Measurements from ENCODE around the gene MBP. TPM values are rescaled to one million over a fixed set of nuclear protein-coding genes. Genes with fewer than 3 reads are reported as not detected.
A peak's percentile ranks its signal among the peaks of the same experiment; 100 is the strongest.
"Not testable (repeated sequence)": the region's sequence is repeated elsewhere in the genome, so short reads cannot be mapped to it uniquely, and the experiment has no call there.

The MBP gene
- total RNA-seq, 1 donor from 2014 or later: 3.2 TPM

GRCh38 chr18:77025831-77026363, 106.7 kb downstream of the MBP start:
- no peak for DNase-seq (ENCODE audit: low read depth)

- DNase-seq (ENCODE audit: low read depth): no peak
Observed at GRCh38 chr18:77025123-77025522, 107.5 kb downstream of the MBP start.

- no peak for DNase-seq (ENCODE audit: low read depth)
Observed at GRCh38 chr18:77024476-77024875, 108.1 kb downstream of the MBP start.

GRCh38 chr18:77023102-77023782, 109.3 kb downstream of the MBP start:
- peak; percentile 94 for DNase-seq (ENCODE audit: low read depth)

DNA sequence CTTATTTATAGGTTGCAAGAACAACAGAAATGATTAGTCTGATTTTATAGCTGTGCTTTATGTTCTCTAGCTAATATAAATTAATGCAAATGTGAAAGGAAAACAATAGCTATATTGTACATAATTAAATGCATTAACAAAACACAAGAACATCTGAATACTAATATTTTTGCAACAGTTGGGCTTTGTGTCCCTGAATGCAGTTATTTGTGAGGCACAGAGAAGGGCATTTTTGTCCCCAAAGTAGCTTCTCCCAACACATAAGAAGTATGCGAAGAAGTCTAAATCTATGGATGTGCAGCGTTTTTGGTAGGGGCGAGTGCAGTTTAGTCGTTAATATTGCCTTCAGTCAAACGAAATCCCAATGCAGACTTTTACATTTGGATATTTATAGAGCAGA, 110.0 kb downstream of the MBP start:
- no peak for DNase-seq (ENCODE audit: low read depth)

- DNase-seq (ENCODE audit: low read depth): no peak
Observed at GRCh38 chr18:77022116-77022515, 110.5 kb downstream of the MBP start.

DNA sequence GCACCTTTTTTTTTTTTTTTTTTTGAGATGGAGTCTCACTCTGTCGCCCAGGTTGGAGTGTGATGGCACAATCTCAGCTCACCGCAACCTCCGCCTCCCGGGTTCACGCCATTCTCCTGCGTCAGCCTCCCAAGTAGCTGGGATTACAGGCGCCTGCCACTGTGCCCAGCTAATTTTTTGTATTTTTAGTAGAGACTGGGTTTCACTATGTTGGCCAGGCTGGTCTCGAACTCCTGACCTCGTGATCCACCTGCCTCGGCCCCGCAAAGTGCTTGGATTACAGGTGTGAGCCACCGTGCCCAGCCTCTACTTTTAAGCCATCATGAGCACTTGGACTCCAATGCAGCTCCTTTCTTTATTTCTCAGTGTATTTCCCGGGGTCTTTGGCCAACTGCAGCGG, 111.1 kb downstream of the MBP start:
- not testable (repeated sequence) for DNase-seq (ENCODE audit: low read depth)

DNA sequence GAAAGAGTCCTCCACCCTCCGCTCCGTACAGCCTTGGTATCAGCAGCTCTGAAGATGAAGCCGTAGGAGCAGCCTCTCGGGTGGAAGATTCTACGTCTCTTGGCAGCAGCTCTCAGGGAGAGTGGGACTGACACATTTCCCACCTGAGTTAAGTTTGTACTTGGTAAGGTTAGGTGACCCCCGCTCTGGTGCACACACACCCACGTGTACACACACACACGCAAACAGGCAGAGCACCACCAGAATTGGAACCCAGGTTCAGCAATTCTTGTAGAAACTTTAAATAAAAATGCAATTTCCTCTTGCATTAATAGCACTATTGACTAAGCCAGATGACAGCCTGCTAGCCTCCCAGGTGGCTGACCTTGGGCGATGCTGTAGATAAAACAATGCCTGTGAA, 111.5 kb downstream of the MBP start:
- DNase-seq (ENCODE audit: low read depth): no peak

- peak; percentile 85 for DNase-seq (ENCODE audit: low read depth)
Observed at GRCh38 chr18:77020561-77020960, 112.0 kb downstream of the MBP start.

DNA sequence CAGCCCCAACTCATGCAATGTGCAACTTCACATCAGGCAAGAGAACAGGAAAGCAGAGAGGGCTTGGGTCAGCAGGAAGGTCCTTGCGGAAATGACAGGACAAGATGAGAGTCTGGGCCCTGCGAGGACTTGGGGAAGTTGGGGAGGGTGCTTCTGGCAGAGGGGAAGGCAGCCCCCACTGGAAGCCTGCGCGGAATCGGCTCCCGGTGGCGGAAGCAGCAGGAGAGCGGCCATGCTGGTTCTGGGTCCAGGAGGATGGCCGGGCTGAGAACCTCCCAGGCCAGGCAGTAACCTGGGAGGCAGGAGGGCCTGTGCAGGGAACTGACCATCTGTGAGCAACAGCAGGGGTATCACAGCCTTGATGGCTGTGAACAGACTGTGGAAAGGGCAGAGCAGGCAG, 112.9 kb downstream of the MBP start:
- no peak for DNase-seq (ENCODE audit: low read depth)

DNA sequence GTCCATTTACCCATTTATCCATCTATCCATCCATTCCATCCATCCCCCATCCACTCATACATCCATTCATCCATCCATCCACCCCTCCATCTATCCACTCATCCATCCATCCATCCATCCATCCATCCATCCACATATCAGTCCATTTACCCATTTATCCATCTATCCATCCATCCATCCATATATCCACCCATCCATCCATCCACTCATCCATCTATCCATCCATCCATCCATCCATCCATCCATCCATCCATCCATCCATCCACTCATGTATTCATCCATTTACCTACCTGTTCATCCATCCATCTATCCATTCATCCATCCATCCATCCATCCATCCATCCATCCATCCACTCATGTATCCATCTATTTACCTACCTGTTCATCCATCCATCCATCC, 113.9 kb downstream of the MBP start:
- not testable (repeated sequence) for DNase-seq (ENCODE audit: low read depth)

GRCh38 chr18:77017355-77017754, 115.2 kb downstream of the MBP start:
- no peak for DNase-seq (ENCODE audit: low read depth)

- DNase-seq (ENCODE audit: low read depth): no peak
Observed at GRCh38 chr18:77016936-77017335, 115.6 kb downstream of the MBP start.

DNA sequence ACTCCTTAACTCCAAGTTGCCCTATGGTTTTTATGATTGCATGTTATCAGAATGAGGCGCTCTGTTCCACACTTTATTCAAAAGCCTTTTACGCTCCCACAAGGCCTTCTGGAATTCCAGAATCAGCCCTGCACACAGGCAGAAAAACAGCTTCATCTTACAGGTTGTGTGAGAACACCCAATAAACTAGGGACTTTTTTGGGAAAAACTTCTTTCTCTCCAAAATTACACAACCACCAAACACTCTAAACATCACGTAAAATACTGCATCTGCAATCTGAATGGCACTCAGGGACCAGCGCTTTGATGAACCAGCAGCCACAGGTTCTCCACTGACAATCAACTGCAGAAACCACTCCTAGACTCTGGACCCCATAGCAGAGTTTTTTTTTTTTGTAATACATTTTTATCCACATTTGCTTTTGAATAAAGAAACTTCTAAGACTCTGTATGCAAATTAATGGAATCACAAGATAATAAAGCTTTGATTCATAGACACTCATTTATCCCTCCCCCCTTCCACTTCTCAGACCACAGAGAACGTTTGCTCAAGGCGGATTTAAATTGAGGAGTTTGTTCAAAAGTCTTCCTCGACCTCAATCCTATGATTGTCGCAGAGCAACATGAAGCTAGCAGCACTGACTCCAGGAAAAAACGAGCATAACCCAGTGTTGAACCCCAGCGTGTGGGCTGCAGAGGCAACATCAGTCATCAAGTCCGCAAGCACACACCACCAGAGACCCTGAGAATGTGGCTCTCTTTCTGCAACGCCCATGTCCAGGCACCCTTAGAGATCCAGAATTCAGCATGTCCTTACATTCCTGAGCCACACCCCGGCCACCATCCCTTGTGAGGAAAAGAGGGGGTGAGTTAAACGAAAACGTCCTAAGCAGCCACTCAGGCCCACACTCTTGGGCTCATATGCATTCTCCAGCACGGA, 116.5 kb downstream of the MBP start:
- no peak for DNase-seq (ENCODE audit: low read depth)

DNA sequence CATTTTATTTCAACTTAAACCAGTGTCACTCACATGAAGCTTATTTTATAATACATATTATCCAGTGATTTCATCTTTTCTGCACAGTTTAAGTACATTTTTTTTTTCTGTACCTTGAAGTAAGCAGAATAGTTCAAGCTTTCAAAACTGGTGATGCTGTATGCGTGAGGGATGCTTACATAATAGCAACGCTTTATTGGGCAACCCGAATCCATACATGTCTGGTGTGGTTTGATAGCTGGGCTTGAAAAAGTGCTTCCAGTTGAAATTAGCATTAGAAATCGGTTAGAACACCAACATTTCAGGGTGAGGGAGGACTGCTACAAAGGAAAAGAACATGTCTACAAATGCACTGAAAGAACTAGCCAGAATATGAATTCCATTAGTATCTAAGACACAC, 117.4 kb downstream of the MBP start:
- no peak for DNase-seq (ENCODE audit: low read depth)

GRCh38 chr18:77014538-77014937, 118.0 kb downstream of the MBP start:
- DNase-seq (ENCODE audit: low read depth): no peak

DNA sequence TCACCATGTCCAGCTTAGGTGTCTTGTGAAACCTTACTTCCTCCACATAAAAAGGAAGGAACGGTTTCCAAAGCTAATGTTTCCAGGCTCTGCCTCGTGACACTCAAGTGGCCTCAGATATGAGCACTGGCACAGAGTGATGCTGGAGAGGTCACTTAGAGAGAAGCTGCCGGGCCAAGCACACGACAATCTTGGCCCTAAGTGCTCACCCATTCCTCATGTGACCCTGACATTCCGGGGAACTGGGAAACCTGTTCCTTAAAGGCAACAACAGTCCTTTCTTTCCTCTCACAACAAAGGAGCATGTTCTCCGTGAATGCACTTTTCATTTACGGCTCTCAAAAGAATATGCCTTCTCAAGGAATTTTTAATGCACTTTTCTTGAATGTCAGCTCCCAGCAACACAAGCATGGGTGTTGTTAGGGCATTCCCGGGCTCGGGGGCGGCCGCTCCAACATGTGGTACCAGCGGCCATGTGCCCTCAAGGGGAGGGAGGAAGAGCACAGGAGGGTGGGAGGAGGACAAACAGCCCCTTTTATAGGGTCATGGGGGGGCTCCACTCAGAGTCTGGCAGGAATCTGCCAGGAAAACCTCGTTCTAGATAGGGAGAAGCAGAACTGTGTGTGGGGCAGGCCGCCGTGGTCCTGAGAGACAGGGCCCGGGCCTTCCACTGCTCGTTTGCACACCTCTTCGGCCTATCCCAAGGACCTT, 118.6 kb downstream of the MBP start:
- DNase-seq (ENCODE audit: low read depth): no peak

- no peak for DNase-seq (ENCODE audit: low read depth)
Observed at GRCh38 chr18:77012806-77013541, 119.6 kb downstream of the MBP start.

DNA sequence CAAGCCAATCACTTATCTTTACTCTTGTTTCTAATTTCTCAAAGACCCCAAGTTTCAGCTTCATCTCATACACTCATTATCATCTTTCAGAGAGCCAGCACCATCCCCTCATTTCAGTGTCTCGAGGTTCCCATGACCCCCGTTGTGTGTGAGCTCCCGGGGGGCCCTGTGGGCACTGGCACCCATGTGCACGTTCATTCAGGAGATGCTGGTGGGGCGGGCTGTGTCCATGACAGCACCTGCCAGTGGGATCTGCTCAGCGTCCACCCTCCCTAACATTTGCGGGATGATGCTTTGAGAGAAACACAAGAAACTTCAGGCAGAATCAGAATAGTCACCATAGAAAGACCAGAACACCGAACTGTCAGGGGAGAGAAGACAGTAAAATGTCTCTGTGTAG, 120.5 kb downstream of the MBP start:
- no peak for DNase-seq (ENCODE audit: low read depth)

- DNase-seq (ENCODE audit: low read depth): no peak
Observed at GRCh38 chr18:77009675-77010074, 122.9 kb downstream of the MBP start.
